PC-3 (cell line): ENCODE data around the gene FRAT1. TPM values are rescaled to one million over a fixed set of nuclear protein-coding genes. Genes with fewer than 3 reads are reported as not detected.

ENCODE experiments used
- ATAC-seq: fragments of 200-7000 bp; cut with Tn5 transposase; 2 replicates; pipeline ENCODE4 v1.9.1; 2020; ENCODE audit warnings: mild to moderate bottlenecking, moderate library complexity
- BruUV-seq: library from RNA; stranded (reverse); fragments of 400-500 nt; replicated peaks from 2 replicates; lab custom pipeline; 2021; lab: Mats Ljungman, UMichigan
- CTCF ChIA-PET: fragments of 300-600 bp; sonication (Branson Sonifier 250); formaldehyde crosslinking; loops from one replicate; lab custom pipeline; 2022; ENCODE audit warnings: antibody characterized with exemption; lab: Charles Lee
- POLR2A ChIA-PET: fragments of 300-600 bp; sonication (Branson Sonifier 250); formaldehyde crosslinking; loops from one replicate; lab custom pipeline; 2022; ENCODE audit warnings: antibody characterized with exemption; ENCODE audit not compliant: unreplicated experiment; lab: Charles Lee
- DNase-seq: peaks from one replicate; pipeline ENCODE4 v3.0.0-alpha.2; 2015
- H2AFZ ChIP-seq: fragments of 300-600 bp; sonication (generic); 2 replicates; pipeline ENCODE4 v1.6.0; 2016; ENCODE audit warnings: antibody characterized with exemption, low read length
- H3F3A ChIP-seq: fragments of 300-600 bp; sonication (generic); one replicate; pipeline ENCODE4 v1.6.0; 2017; ENCODE audit warnings: antibody characterized with exemption, low read length, control low read depth, mild to moderate bottlenecking; ENCODE audit not compliant: unreplicated experiment
- H3K27ac ChIP-seq: fragments of 300-600 bp; sonication (generic); 2 replicates; pipeline ENCODE4 v1.5.1; 2016; ENCODE audit warnings: mild to moderate bottlenecking, low read length
- H3K27me3 ChIP-seq: fragments of 300-600 bp; sonication (generic); 2 replicates; pipeline ENCODE4 v1.6.1; 2016; ENCODE audit warnings: low read length, mixed read lengths
- H3K36me3 ChIP-seq: fragments of 300-600 bp; sonication (generic); 2 replicates; pipeline ENCODE4 v1.6.1; 2016; ENCODE audit warnings: low read depth, mixed run types, low read length, mixed read lengths
- H3K4me1 ChIP-seq: fragments of 300-600 bp; sonication (generic); 2 replicates; pipeline ENCODE4 v1.5.1; 2016; ENCODE audit warnings: low read length; ENCODE audit not compliant: insufficient read depth
- H3K4me2 ChIP-seq: fragments of 300-600 bp; sonication (generic); 2 replicates; pipeline ENCODE4 v1.6.0; 2016; ENCODE audit warnings: low read length
- H3K4me3 ChIP-seq: fragments of 300-600 bp; sonication (generic); 2 replicates; pipeline ENCODE4 v1.5.1; 2016; ENCODE audit warnings: mild to moderate bottlenecking, low read length, mixed read lengths
- H3K79me2 ChIP-seq: fragments of 300-600 bp; sonication (generic); 2 replicates; pipeline ENCODE4 v1.6.1; 2017; ENCODE audit warnings: low read length, mixed read lengths
- H3K9ac ChIP-seq: fragments of 300-600 bp; sonication (generic); 2 replicates; pipeline ENCODE4 v1.6.0; 2016; ENCODE audit warnings: mild to moderate bottlenecking, low read length
- H3K9me2 ChIP-seq: fragments of 300-600 bp; sonication (generic); replicated peaks from 2 replicates; pipeline ENCODE4 v1.6.1; 2016; ENCODE audit warnings: mixed run types, low read length, mixed read lengths
- H3K9me3 ChIP-seq: fragments of 300-600 bp; sonication (generic); 2 replicates; pipeline ENCODE4 v1.6.1; 2016; ENCODE audit warnings: low read length, mixed read lengths
- H4K20me1 ChIP-seq: fragments of 300-600 bp; sonication (generic); 2 replicates; pipeline ENCODE4 v1.6.1; 2016; ENCODE audit warnings: low read length, mixed read lengths
- EZH2 ChIP-seq: fragments of 300-600 bp; sonication (generic); IDR thresholded peaks from one replicate; pipeline ENCODE4 v1.6.1; 2017; ENCODE audit warnings: antibody characterized with exemption, mild to moderate bottlenecking, low read length; ENCODE audit not compliant: unreplicated experiment
- EZH2phosphoT487 ChIP-seq: fragments of 300-600 bp; sonication (generic); IDR thresholded peaks from 2 replicates; pipeline ENCODE4 v1.6.1; 2018; ENCODE audit warnings: mild to moderate bottlenecking, antibody characterized with exemption, low read length, borderline replicate concordance
- intact Hi-C: fragments of 100-400 bp; cut with micrococcal nuclease; formaldehyde crosslinking; loops from 2 replicates; pipeline ENCODE4 v1.9.0; 2023
- total RNA-seq: library from RNA; depleted of rRNA; stranded (reverse); fragments of >200 nt; gene quantifications from 2 replicates; pipeline ENCODE4 v1.2.3, GENCODE V29; 2014
- TF ChIP-seq, protein P1 (sequence below): fragments of 300-600 bp; sonication (generic); conservative IDR thresholded peaks from 2 replicates; pipeline ENCODE4 v1.5.1; 2017; ENCODE audit warnings: antibody characterized with exemption, low read depth, mild to moderate bottlenecking, low read length

The FRAT1 gene
- total RNA-seq, 1 experiment from 2014 or later: 4.1 TPM

GRCh38 chr10:97312897-97313296 lies 6.2 kb upstream of the FRAT1 start:
- no peak overlapping the region for H3K4me2 ChIP-seq
- ChIA-PET POLR2A (no interaction called here), CTCF (no interaction called here)
- H3K27ac ChIP-seq: no peak overlapping the region
- no peak for DNase-seq
- no peaks in the 10 kb centered on the region for H3K9me3 ChIP-seq
- no peak overlapping the region for H3K4me3 ChIP-seq
- no TSS peak for BruUV-seq
- H3K79me2 ChIP-seq: no peaks in the 10 kb centered on the region
- H3K9me2 ChIP-seq: no peaks in the 10 kb centered on the region
- no peaks in the 10 kb centered on the region for H3F3A ChIP-seq
- H3K27me3 ChIP-seq: no peaks in the 10 kb centered on the region
- no peak overlapping the region for H2AFZ ChIP-seq
- ATAC-seq: no peak
- H3K4me1 ChIP-seq: no peaks in the 10 kb centered on the region
- no peaks in the 10 kb centered on the region for H3K36me3 ChIP-seq
- intact Hi-C loops: no loop called here
- H4K20me1 ChIP-seq: no peaks in the 10 kb centered on the region
- H3K9ac ChIP-seq: no peak overlapping the region
- TF ChIP-seq EZH2phosphoT487 (no peak), EZH2 (no peak)
- TF ChIP-seq, protein P1, sequence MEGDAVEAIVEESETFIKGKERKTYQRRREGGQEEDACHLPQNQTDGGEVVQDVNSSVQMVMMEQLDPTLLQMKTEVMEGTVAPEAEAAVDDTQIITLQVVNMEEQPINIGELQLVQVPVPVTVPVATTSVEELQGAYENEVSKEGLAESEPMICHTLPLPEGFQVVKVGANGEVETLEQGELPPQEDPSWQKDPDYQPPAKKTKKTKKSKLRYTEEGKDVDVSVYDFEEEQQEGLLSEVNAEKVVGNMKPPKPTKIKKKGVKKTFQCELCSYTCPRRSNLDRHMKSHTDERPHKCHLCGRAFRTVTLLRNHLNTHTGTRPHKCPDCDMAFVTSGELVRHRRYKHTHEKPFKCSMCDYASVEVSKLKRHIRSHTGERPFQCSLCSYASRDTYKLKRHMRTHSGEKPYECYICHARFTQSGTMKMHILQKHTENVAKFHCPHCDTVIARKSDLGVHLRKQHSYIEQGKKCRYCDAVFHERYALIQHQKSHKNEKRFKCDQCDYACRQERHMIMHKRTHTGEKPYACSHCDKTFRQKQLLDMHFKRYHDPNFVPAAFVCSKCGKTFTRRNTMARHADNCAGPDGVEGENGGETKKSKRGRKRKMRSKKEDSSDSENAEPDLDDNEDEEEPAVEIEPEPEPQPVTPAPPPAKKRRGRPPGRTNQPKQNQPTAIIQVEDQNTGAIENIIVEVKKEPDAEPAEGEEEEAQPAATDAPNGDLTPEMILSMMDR: no peak

- H3K27ac ChIP-seq: no peak overlapping the region
- no peak overlapping the region for H2AFZ ChIP-seq
- no peaks in the 10 kb centered on the region for H4K20me1 ChIP-seq
- no peaks in the 10 kb centered on the region for H3F3A ChIP-seq
- H3K4me2 ChIP-seq: no peak overlapping the region
- ATAC-seq (no peak), DNase-seq (no peak)
- peaks cover 4% of the 10 kb centered on the region; the same call in 1 of the 2 replicates for H3K4me1 ChIP-seq
- POLR2A ChIA-PET: no interaction called here
- H3K36me3 ChIP-seq: no peaks in the 10 kb centered on the region
- no TSS peak for BruUV-seq
- TF ChIP-seq EZH2: no peak
- TF ChIP-seq, protein P1: no peak
- TF ChIP-seq EZH2phosphoT487: no peak
- H3K9me2 ChIP-seq: no peaks in the 10 kb centered on the region
- CTCF ChIA-PET: no interaction called here
- H3K9me3 ChIP-seq: no peaks in the 10 kb centered on the region
- H3K9ac ChIP-seq: no peak overlapping the region
- H3K4me3 ChIP-seq: no peak overlapping the region
- H3K27me3 ChIP-seq: no peaks in the 10 kb centered on the region
- intact Hi-C loops: no loop called here
- H3K79me2 ChIP-seq: no peaks in the 10 kb centered on the region
Measured at GRCh38 chr10:97314671-97315070, 4.4 kb upstream of the FRAT1 start.

DNA sequence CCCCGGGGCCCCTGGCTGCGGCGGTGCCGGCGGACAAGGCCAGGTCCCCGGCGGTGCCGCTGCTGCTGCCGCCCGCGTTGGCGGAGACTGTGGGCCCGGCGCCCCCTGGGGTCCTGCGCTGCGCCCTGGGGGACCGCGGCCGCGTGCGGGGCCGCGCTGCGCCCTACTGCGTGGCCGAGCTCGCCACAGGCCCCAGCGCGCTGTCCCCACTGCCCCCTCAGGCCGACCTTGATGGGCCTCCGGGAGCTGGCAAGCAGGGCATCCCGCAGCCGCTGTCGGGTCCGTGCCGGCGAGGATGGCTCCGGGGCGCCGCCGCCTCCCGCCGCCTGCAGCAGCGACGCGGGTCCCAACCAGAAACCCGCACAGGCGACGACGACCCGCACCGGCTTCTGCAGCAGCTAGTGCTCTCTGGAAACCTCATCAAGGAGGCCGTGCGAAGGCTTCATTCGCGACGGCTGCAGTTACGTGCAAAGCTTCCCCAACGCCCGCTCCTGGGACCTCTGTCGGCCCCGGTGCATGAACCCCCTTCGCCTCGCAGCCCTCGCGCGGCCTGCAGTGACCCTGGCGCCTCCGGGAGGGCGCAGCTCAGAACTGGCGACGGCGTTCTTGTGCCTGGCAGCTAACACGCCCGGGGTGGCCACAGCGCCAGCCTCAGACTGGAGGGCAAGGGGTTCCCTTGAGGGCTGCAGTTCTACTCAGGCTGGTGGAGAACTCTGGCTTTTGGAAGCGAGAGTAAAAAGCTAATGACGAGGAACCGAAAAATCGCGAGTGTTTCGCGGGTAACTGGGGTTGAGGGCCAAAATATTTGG lies 804 bp downstream of the FRAT1 start:
- H3K27me3 ChIP-seq: no peaks in the 10 kb centered on the region
- TF ChIP-seq, protein P1: peak; percentile 22; the same call in 1 of the 2 replicates
- TF ChIP-seq EZH2 (no peak), EZH2phosphoT487 (no peak)
- peak overlapping the region; percentile 80 for H3K4me3 ChIP-seq
- peak overlapping the region; percentile 54; the same call in 1 of the 2 replicates for H3K9ac ChIP-seq
- CTCF ChIA-PET: interaction anchor here (1.5 kb wide), 1 partner anchor 41 kb away, joined by 5 read pairs; no protein-coding TSS in a partner anchor
- no peaks in the 10 kb centered on the region for H3K9me2 ChIP-seq
- ATAC-seq (peak; percentile 66), DNase-seq (peak; percentile 30)
- H3K27ac ChIP-seq: no peak overlapping the region
- H4K20me1 ChIP-seq: no peaks in the 10 kb centered on the region
- H3K79me2 ChIP-seq: no peaks in the 10 kb centered on the region
- intact Hi-C loops: no loop called here
- H3F3A ChIP-seq: no peaks in the 10 kb centered on the region
- POLR2A ChIA-PET: no interaction called here
- no TSS peak for BruUV-seq
- H3K4me2 ChIP-seq: peak overlapping the region; percentile 90
- no peaks in the 10 kb centered on the region for H3K9me3 ChIP-seq
- H2AFZ ChIP-seq: peak overlapping the region; percentile 73
- H3K4me1 ChIP-seq: peaks cover 9% of the 10 kb centered on the region
- no peaks in the 10 kb centered on the region for H3K36me3 ChIP-seq
